ENCODE data around the gene COLEC12. TPM values are rescaled to one million over a fixed set of nuclear protein-coding genes. Genes with fewer than 3 reads are reported as not detected.
A peak's percentile ranks its signal among the peaks of the same experiment; 100 is the strongest.

The COLEC12 gene
- 1 to 10 TPM in 4 of 6 donors, under 1 TPM in 2; 0.56 to 5.5 (median 2.5) TPM for total RNA-seq
- polyA plus RNA-seq = under 1 TPM; 0.35 to 0.76 TPM

GRCh38 chr18:500632-501405 lies at the start of gene COLEC12:
COLEC12 (minus strand) TSS chr18:500701; CDS start chr18:500514, 187 bp downstream.
- FAIRE-seq = no peak
- ATAC-seq = peak; percentile 45 to 80 (median 64)
- Histone ChIP-seq H3K9me3 (no peaks in the 10 kb centered on the region), H3K27me3 (peaks cover 0 to 4% (median 4%) of the 10 kb centered on the region in 4 donors), H3K36me3 (no peaks in the 10 kb centered on the region), H3K4me1 (peaks cover 0 to 8% (median 7%) of the 10 kb centered on the region in 3 donors), H3K4me3 (peak within 1 kb of the TSS in 3 of 4 donors; percentile 19 to 43 (median 39)), H3K27ac (no peak within 1 kb of the TSS)
- no peak for TF ChIP-seq CTCF (IDR thresholded peaks at IDR 0.05)
- DNase-seq = peak in 2 of 6 donors; percentile 35 to 67
- intact Hi-C loops (cut with DNase I) = no loop called here
- WGBS, 2 donors = 4% methylated on average over 47 to 75 of the region's 75 CpGs

- no peak overlapping the region for H3K4me3 ChIP-seq
- H3K27ac ChIP-seq = no peak overlapping the region
- intact Hi-C loops (cut with DNase I) = no loop called here
- ATAC-seq (no peak), DNase-seq (no peak), FAIRE-seq (no peak)
- WGBS, 2 donors = 71 to 80% methylated on average over 3 of the region's 3 CpGs
- H3K4me1 ChIP-seq = no peaks in the 10 kb centered on the region
- no peaks in the 10 kb centered on the region for H3K9me3 ChIP-seq
- no peak for TF ChIP-seq CTCF (IDR thresholded peaks at IDR 0.05)
- no peaks in the 10 kb centered on the region for H3K27me3 ChIP-seq
- H3K36me3 ChIP-seq = no peaks in the 10 kb centered on the region
Observed at GRCh38 chr18:549967-550366, 49.5 kb upstream of the COLEC12 start.

GRCh38 chr18:543447-544078 lies 43.1 kb upstream of the COLEC12 start:
- FAIRE-seq = no peak
- DNase-seq = no peak
- no peak for TF ChIP-seq CTCF (IDR thresholded peaks at IDR 0.05)

GRCh38 chr18:533995-534601 lies 33.6 kb upstream of the COLEC12 start:
- 35 to 42% methylated on average over 6 of the region's 6 CpGs for WGBS, 2 donors
- TF ChIP-seq CTCF (IDR thresholded peaks at IDR 0.05) = no peak
- peak in 2 of 4 donors; percentile 65 to 66 for ATAC-seq

More at GRCh38 chr18:543447-544078, 43.1 kb upstream of the COLEC12 start:
- no peaks in the 10 kb centered on the region for H3K27me3 ChIP-seq
- H3K36me3 ChIP-seq = no peaks in the 10 kb centered on the region
- no peak overlapping the region for H3K27ac ChIP-seq
- no peak for ATAC-seq
- H3K4me3 ChIP-seq = no peak overlapping the region
- H3K9me3 ChIP-seq = no peaks in the 10 kb centered on the region
- H3K4me1 ChIP-seq = no peaks in the 10 kb centered on the region
- intact Hi-C loops (cut with DNase I) = no loop called here
- WGBS, 2 donors = 70 to 77% methylated on average over 4 of the region's 4 CpGs

More at GRCh38 chr18:533995-534601, 33.6 kb upstream of the COLEC12 start:
- no peaks in the 10 kb centered on the region for H3K9me3 ChIP-seq
- peaks cover 0 to 11% (median 0%) of the 10 kb centered on the region in 3 donors for H3K4me1 ChIP-seq
- H3K27me3 ChIP-seq = no peaks in the 10 kb centered on the region
- DNase-seq (no peak), FAIRE-seq (no peak)
- H3K4me3 ChIP-seq = no peak overlapping the region
- no peaks in the 10 kb centered on the region for H3K36me3 ChIP-seq
- no peak overlapping the region for H3K27ac ChIP-seq
- intact Hi-C loops (cut with DNase I) = no loop called here
